ENCODE results near the gene IFT172.
"Not testable (repeated sequence)": the region's sequence is repeated elsewhere in the genome, so short reads cannot be mapped to it uniquely, and the experiment has no call there.

IFT172 gene

DNA sequence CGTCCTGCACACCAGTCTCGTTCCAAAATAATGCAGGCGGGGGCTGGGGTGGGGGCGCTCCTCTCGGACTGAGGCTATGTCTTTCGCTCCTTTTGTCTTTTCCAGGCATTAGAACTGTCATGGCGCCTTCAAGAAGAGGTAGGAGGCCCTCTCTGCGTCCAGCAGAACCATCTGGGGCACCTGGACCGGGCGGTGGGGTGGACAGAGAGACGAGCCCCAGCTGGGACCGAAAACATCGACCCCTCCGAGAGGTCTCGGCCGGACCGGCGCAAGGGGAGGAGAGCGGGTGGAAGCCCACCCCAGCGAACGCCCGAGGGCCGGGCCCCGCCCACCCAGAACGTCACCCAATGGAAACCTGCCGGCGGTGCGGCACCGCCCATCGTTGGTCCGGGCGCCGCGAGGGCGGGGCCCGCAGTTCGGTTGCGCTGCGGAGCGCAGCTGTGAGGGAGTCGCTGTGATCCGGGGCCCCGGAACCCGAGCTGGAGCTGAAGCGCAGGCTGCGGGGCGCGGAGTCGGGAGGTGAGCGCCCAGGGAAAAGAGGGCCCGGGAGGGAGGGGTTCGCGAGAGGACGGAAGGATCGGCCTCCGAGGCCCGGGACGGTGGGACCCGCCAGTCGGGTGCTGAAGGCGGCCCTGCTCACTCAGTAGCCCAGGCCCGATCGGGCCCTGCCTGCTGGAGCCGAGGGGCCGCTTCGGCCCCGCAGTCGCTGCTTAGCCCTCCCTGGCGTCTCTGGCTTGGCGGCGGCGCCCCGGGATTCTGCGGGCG, 61.1 kb downstream of the IFT172 start, which contains the start of gene NRBP1:
Gene NRBP1 (plus strand): TSS at position 419 of the 765 bp plus-strand sequence. CDS start 4,643 bp downstream, outside the sequence.
- DNase-seq (ENCODE audit: extremely low read depth, low read depth) = peak; percentile 48
- TF ChIP-seq, protein P1, sequence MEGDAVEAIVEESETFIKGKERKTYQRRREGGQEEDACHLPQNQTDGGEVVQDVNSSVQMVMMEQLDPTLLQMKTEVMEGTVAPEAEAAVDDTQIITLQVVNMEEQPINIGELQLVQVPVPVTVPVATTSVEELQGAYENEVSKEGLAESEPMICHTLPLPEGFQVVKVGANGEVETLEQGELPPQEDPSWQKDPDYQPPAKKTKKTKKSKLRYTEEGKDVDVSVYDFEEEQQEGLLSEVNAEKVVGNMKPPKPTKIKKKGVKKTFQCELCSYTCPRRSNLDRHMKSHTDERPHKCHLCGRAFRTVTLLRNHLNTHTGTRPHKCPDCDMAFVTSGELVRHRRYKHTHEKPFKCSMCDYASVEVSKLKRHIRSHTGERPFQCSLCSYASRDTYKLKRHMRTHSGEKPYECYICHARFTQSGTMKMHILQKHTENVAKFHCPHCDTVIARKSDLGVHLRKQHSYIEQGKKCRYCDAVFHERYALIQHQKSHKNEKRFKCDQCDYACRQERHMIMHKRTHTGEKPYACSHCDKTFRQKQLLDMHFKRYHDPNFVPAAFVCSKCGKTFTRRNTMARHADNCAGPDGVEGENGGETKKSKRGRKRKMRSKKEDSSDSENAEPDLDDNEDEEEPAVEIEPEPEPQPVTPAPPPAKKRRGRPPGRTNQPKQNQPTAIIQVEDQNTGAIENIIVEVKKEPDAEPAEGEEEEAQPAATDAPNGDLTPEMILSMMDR (IDR thresholded peaks at IDR 0.05; ENCODE audit: low read depth, low read length, missing control alignments) = no peak

GRCh38 chr2:27427863-27428212, 61.7 kb downstream of the IFT172 start:
- no peak for DNase-seq (ENCODE audit: extremely low read depth, low read depth)
- TF ChIP-seq, protein P1 (IDR thresholded peaks at IDR 0.05; ENCODE audit: low read depth, low read length, missing control alignments) = no peak
- H3K4me3 ChIP-seq (replicated peaks; ENCODE audit: low read depth, low read length) = peak overlapping the region; percentile 76

More for the DNA sequence above, 61.1 kb downstream of the IFT172 start, which contains the start of gene NRBP1:
- H3K4me3 ChIP-seq (replicated peaks; ENCODE audit: low read depth, low read length) = peak within 1 kb of the TSS; percentile 76

DNA sequence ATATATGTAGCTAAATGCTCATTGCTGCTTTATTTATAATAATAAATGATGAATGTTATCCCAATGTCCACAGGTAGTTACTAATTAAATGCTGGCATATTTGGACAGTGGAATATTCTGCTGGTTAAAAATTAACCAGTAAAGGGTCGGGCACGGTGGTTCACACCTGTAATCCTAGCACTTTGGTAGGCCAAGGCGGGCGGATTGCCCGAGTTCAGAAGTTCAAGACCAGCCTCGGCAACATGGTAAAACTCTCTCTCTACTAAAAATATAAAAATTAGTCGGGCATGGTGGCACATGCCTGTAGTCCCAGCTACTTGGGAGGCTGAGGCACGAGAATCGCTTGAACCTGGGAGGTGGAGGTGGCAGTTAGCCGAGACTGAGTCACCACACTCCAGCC, 64.5 kb downstream of the IFT172 start:
- H3K4me3 ChIP-seq (replicated peaks; ENCODE audit: low read depth, low read length); DNase-seq (ENCODE audit: extremely low read depth, low read depth): not testable (repeated sequence)

GRCh38 chr2:27422958-27423357, 66.6 kb downstream of the IFT172 start:
- TF ChIP-seq, protein P1 (IDR thresholded peaks at IDR 0.05; ENCODE audit: low read depth, low read length, missing control alignments) = no peak
- no peak overlapping the region for H3K4me3 ChIP-seq (replicated peaks; ENCODE audit: low read depth, low read length)
- no peak for DNase-seq (ENCODE audit: extremely low read depth, low read depth)

DNA sequence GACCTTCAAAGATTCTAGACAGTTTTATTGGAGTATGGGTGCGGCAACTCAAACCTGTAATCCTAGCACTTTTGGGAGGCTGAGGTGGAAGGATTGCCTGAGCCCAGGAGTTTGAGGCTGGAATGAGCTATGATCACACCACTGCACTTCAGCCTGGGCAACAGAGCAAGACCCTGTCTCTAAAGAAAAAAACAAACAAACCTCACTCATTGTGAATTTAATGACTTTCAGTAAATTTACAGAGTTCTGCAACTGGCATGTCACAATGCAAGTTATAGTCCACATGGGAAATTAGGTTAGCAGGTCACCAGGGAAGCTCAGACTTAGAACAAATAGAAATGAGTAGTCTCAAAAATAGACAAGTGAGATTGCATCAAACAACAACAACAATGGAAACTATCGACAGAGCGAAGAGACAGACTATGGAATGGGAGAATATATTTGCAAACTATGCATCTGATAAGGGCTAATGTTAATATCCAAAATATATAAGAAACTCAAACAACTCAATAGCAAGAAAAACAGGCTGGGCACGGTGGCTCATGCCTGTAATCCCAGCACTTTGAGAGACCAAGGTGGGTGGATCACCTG, 67.8 kb downstream of the IFT172 start:
- DNase-seq (ENCODE audit: extremely low read depth, low read depth) = no peak
- no peak overlapping the region for H3K4me3 ChIP-seq (replicated peaks; ENCODE audit: low read depth, low read length)
- TF ChIP-seq, protein P1 (IDR thresholded peaks at IDR 0.05; ENCODE audit: low read depth, low read length, missing control alignments) = no peak

GRCh38 chr2:27420996-27421395, 68.5 kb downstream of the IFT172 start:
- no peak for DNase-seq (ENCODE audit: extremely low read depth, low read depth)
- H3K4me3 ChIP-seq (replicated peaks; ENCODE audit: low read depth, low read length) = no peak overlapping the region
- TF ChIP-seq, protein P1 (IDR thresholded peaks at IDR 0.05; ENCODE audit: low read depth, low read length, missing control alignments) = no peak

DNA sequence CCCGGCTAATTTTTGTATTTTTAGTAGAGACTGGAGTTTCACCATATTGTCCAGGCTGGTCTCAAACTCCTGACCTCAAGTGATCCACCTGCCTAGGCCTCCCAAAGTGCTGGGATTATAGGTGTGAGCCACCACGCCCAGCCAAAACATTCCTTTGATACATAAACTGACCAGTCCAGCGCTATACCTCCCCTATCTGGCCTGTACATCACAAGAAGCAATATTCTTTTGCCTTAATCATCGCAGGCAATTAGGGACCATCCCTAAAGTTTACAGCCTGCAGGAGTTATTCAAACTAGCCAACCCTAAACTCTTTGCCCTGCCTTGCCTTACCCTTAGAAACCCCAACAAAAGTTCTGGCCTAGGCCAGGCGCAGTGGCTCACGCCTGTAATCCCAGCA, 73.4 kb downstream of the IFT172 start:
- TF ChIP-seq, protein P1 (IDR thresholded peaks at IDR 0.05; ENCODE audit: low read depth, low read length, missing control alignments) = no peak
- H3K4me3 ChIP-seq (replicated peaks; ENCODE audit: low read depth, low read length) = no peak overlapping the region
- DNase-seq (ENCODE audit: extremely low read depth, low read depth) = no peak

All from HFF-Myc (cell line).